Stomach smooth muscle (tissue), 2 donors: ENCODE results near the gene USP38.
A peak's percentile ranks its signal among the peaks of the same experiment; 100 is the strongest.

Source experiments
- H3K27ac ChIP-seq: one replicate; pipeline ENCODE4 v1.7.0; 2013; ENCODE audit warnings: mild to moderate bottlenecking, low read length, inconsistent platforms
- H3K27me3 ChIP-seq, 2 donors: one replicate each; pipeline ENCODE4 v1.7.0; 2013; ENCODE audit warnings: low read length in 2 of 2; ENCODE audit not compliant: insufficient read depth in 2 of 2, control insufficient read depth in 1 of 2
- H3K36me3 ChIP-seq, 2 donors: one replicate each; pipeline ENCODE4 v1.7.0; 2013; ENCODE audit warnings: low read length in 2 of 2; ENCODE audit not compliant: control insufficient read depth in 2 of 2, insufficient read depth in 2 of 2
- H3K4me1 ChIP-seq: one replicate; pipeline ENCODE4 v1.7.0; 2013; ENCODE audit warnings: low read length; ENCODE audit not compliant: control insufficient read depth, insufficient read depth
- H3K4me3 ChIP-seq, 2 donors: one replicate each; pipeline ENCODE4 v1.7.0; 2013; ENCODE audit warnings: low read length in 2 of 2
- H3K9ac ChIP-seq, 2 donors: one replicate each; pipeline ENCODE4 v1.7.0; 2013; ENCODE audit warnings: low read length in 2 of 2, mild to moderate bottlenecking in 1 of 2
- H3K9me3 ChIP-seq, 2 donors: one replicate each; pipeline ENCODE4 v1.7.0; 2013; ENCODE audit warnings: low read length in 2 of 2; ENCODE audit not compliant: control insufficient read depth in 2 of 2
- donor health status: healthy.
- donor health status: Pancreatic carcinoma.

The USP38 gene

GRCh38 chr4:143185253-143186107 is 763 bp downstream of the USP38 start:
- peaks cover 0 to 3% of the 10 kb centered on the region in 2 donors for H3K36me3 ChIP-seq
- peaks cover 8% of the 10 kb centered on the region for H3K4me1 ChIP-seq
- no peaks in the 10 kb centered on the region for H3K27me3 ChIP-seq
- H3K27ac ChIP-seq = peak overlapping the region; percentile 91
- peak overlapping the region; percentile 77 to 87 for H3K9ac ChIP-seq
- H3K4me3 ChIP-seq = peak overlapping the region; percentile 84 to 90
- H3K9me3 ChIP-seq = no peaks in the 10 kb centered on the region

DNA sequence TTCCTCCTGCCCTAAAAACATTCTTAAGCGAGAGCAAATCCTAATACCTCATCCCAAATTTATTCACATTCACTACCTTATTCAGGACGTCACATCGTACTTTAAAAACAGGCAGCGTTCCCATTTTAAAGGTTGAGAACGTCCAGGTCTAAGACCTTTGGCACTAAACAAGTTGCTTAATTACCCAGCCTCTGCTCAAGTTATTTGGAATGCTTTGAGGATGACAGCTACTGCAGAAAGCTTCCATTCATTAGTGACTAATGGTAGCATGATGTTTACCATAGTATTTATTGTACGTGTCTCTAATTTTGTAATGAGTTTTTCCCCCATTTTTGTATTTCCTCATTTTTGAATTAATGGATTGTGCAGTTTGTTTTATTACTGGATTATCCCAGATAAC is 1.5 kb downstream of the USP38 start:
- Histone ChIP-seq H3K27ac (no peak overlapping the region), H3K27me3 (no peaks in the 10 kb centered on the region), H3K4me3 (peak overlapping the region; percentile 84 to 90), H3K9ac (peak overlapping the region; percentile 77 to 87), H3K36me3 (peaks cover 0 to 8% of the 10 kb centered on the region in 2 donors), H3K9me3 (no peaks in the 10 kb centered on the region), H3K4me1 (peaks cover 8% of the 10 kb centered on the region)

DNA sequence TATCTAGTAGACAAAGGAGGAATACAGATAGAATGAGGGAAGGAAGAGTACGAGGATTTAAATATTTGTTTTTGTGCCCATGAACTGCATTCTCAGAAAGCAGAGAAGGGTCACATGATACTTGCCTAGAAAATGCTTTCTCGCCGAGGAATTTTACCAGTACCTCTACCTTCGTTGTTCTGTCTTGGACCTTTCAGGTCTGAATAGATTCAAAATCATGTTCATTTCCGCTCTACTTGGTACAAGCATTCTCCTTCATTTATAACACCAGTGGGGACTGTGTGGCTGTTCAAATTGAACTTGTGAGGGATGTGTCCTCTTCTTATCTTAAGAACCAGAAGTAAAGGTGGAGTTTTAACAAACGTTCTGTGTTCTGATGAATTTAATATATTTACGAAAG is 1.9 kb downstream of the USP38 start:
- Histone ChIP-seq H3K9ac (peak overlapping the region; percentile 43 to 87), H3K36me3 (peaks cover 0 to 10% of the 10 kb centered on the region in 2 donors), H3K9me3 (no peaks in the 10 kb centered on the region), H3K4me3 (peak overlapping the region; percentile 84 to 90), H3K4me1 (peaks cover 8% of the 10 kb centered on the region), H3K27me3 (no peaks in the 10 kb centered on the region), H3K27ac (no peak overlapping the region)

DNA sequence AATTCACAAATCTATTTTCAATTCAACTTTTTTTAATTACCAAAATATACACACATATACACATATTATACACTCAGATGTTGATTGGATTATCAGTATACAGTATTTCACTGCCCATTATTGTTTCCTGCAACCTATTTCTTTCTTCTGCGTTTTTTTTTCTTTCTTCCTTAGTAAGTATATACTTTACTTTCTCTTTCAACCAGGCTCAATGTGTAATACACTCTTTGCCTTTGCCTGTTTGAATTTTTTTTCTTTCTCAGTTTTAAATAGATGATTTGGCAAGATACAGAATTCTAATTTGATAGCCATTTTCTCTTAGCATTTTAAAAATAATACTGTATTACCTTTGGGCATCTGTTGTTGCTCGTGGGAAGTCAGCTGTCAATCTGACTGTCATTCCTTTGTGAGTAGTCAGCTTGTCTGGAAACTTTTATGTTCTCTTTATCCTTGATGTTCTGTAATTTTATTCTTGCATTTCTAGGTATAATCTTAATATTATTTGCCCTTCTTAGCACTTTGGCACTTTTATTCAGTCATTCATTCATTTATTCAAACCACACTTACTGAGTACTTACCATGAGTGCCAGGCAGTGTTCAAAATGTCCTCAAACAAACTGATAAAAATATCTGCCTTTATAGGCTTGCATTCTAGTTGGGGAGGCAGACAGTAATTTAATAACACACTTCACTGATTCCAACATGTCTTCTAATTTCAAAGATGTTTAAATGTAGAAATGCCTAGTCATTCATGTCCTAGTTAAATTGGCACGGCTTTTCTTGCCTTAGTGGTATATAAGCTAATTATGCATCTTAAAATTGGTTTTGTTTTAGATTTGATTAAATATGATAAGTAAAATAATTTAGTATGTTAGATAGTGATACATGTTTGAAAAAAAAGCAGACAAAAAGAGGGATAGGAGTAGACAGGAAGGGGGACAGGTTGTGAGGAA is 3.7 kb downstream of the USP38 start:
- H3K9me3 ChIP-seq = no peaks in the 10 kb centered on the region
- H3K36me3 ChIP-seq = peaks cover 4 to 13% of the 10 kb centered on the region in 2 donors
- no peak overlapping the region for H3K9ac ChIP-seq
- peaks cover 8% of the 10 kb centered on the region for H3K4me1 ChIP-seq
- peak overlapping the region; percentile 84 to 90 for H3K4me3 ChIP-seq
- no peaks in the 10 kb centered on the region for H3K27me3 ChIP-seq
- no peak overlapping the region for H3K27ac ChIP-seq

- Histone ChIP-seq H3K9me3 (no peaks in the 10 kb centered on the region), H3K27me3 (no peaks in the 10 kb centered on the region), H3K9ac (no peak overlapping the region), H3K36me3 (peaks cover 4 to 18% of the 10 kb centered on the region in 2 donors), H3K27ac (no peak overlapping the region), H3K4me3 (no peak overlapping the region), H3K4me1 (peaks cover 8% of the 10 kb centered on the region)
Observed at GRCh38 chr4:143189528-143189927, 4.8 kb downstream of the USP38 start.

DNA sequence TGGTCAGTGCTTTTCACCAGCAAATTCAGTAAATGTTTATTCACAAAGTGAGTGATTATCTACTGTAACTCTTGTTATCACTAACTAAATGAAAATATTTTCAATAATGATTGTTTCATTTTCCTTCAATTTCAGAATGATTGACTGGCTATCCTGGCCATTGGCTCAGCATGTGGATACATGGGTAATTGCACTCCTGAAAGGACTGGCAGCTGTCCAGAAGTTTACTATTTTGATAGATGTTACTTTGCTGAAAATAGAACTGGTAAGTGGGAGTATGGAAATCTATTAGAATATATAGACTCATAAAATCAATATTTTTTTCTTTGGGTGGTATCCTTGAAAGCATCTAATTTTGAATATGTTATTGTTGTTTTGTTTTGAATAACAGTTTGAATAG is 10.9 kb downstream of the USP38 start:
- H3K4me3 ChIP-seq = no peak overlapping the region
- no peak overlapping the region for H3K9ac ChIP-seq
- peaks cover 23 to 46% of the 10 kb centered on the region in 2 donors for H3K36me3 ChIP-seq
- no peak overlapping the region for H3K27ac ChIP-seq
- no peaks in the 10 kb centered on the region for H3K9me3 ChIP-seq
- no peaks in the 10 kb centered on the region for H3K27me3 ChIP-seq
- no peaks in the 10 kb centered on the region for H3K4me1 ChIP-seq

GRCh38 chr4:143196323-143196722 is 11.6 kb downstream of the USP38 start:
- no peak overlapping the region for H3K27ac ChIP-seq
- no peaks in the 10 kb centered on the region for H3K27me3 ChIP-seq
- no peak overlapping the region for H3K4me3 ChIP-seq
- no peak overlapping the region for H3K9ac ChIP-seq
- no peaks in the 10 kb centered on the region for H3K9me3 ChIP-seq
- H3K4me1 ChIP-seq = no peaks in the 10 kb centered on the region
- H3K36me3 ChIP-seq = peaks cover 23 to 44% of the 10 kb centered on the region in 2 donors

GRCh38 chr4:143199503-143199902 is 14.8 kb downstream of the USP38 start:
- no peaks in the 10 kb centered on the region for H3K9me3 ChIP-seq
- no peak overlapping the region for H3K9ac ChIP-seq
- no peak overlapping the region for H3K27ac ChIP-seq
- H3K4me1 ChIP-seq = no peaks in the 10 kb centered on the region
- no peak overlapping the region for H3K4me3 ChIP-seq
- H3K27me3 ChIP-seq = no peaks in the 10 kb centered on the region
- H3K36me3 ChIP-seq = peaks cover 19 to 37% of the 10 kb centered on the region in 2 donors

DNA sequence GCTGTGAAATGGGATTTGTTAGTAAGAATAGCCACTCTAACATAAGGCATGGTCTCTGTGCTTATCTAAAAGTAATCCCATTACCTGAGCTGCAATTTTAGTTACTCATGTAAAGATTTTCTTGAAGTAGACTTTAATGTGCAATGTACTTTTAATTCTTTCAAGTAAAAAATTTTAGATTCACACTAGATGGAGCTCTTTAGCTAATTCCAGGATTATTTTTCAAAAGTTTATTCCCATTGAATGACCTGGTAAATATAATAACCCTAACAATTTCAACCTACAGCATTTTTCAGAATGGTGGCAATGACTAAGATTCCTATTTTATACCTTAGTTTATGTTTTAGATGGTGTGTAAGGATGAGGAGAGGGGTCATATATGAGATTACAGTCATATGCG is 18.1 kb downstream of the USP38 start:
- Histone ChIP-seq H3K27ac (no peak overlapping the region), H3K27me3 (no peaks in the 10 kb centered on the region), H3K4me3 (no peak overlapping the region), H3K4me1 (no peaks in the 10 kb centered on the region), H3K9me3 (no peaks in the 10 kb centered on the region), H3K36me3 (peaks cover 14 to 32% of the 10 kb centered on the region in 2 donors), H3K9ac (no peak overlapping the region)

DNA sequence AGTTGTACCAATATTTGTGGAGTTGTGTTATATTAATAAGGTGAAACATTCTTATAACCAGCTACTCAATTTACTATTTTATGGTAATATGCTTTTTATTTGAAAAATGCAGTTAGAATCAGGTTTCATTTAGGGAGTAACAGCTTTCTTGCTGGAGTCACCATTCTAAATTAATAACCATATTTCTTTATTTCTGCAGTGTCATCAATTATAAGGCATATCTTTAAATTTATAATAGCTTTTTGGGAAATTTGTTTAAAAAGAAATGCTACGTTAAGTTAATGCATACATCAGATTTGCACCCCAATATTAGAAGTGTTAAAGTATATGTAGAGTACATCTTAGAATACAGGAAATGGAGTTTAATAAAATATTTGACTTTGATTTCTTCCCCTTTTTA is 18.9 kb downstream of the USP38 start:
- no peaks in the 10 kb centered on the region for H3K9me3 ChIP-seq
- no peak overlapping the region for H3K9ac ChIP-seq
- H3K27ac ChIP-seq = no peak overlapping the region
- peaks cover 6 to 25% of the 10 kb centered on the region in 2 donors for H3K36me3 ChIP-seq
- no peak overlapping the region for H3K4me3 ChIP-seq
- H3K4me1 ChIP-seq = no peaks in the 10 kb centered on the region
- no peaks in the 10 kb centered on the region for H3K27me3 ChIP-seq
